Measurements from ENCODE around the gene PPP1R9B. TPM values are rescaled to one million over a fixed set of nuclear protein-coding genes. Genes with fewer than 3 reads are reported as not detected.

The PPP1R9B gene
- total RNA-seq, 1 donor from 2014 or later = 16.6 TPM

DNA sequence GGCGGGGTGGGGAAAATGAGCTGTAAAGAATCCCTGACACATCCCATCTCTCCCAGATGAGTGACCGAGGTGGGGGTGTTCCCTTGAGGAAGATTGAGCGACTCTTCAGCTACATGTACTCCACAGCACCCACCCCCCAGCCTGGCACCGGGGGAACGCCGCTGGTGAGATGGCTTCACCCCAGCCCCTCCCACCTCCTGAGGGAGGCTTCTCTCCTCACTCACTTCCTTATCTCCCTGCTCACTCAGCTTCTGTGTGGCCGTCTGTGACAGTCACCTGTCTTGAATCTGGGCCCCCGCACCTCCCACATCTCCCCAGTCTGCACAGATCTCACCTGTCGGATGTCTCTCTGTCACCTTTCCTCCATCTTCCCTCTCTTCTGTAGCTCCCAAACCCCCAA is 41.9 kb downstream of the PPP1R9B start:
- TF ChIP-seq, protein P1, sequence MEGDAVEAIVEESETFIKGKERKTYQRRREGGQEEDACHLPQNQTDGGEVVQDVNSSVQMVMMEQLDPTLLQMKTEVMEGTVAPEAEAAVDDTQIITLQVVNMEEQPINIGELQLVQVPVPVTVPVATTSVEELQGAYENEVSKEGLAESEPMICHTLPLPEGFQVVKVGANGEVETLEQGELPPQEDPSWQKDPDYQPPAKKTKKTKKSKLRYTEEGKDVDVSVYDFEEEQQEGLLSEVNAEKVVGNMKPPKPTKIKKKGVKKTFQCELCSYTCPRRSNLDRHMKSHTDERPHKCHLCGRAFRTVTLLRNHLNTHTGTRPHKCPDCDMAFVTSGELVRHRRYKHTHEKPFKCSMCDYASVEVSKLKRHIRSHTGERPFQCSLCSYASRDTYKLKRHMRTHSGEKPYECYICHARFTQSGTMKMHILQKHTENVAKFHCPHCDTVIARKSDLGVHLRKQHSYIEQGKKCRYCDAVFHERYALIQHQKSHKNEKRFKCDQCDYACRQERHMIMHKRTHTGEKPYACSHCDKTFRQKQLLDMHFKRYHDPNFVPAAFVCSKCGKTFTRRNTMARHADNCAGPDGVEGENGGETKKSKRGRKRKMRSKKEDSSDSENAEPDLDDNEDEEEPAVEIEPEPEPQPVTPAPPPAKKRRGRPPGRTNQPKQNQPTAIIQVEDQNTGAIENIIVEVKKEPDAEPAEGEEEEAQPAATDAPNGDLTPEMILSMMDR (IDR thresholded peaks at IDR 0.05; ENCODE audit: insufficient read depth, low read length, severe bottlenecking) = no peak
- no peak for FAIRE-seq
- no peak for DNase-seq (ENCODE audit: low read depth)
- Histone ChIP-seq H3K36me3 (ENCODE audit: control insufficient read depth, insufficient read depth, low read length) (peaks cover 1% of the 10 kb centered on the region), H3K27me3 (ENCODE audit: control insufficient read depth, insufficient read depth, low read length) (no peaks in the 10 kb centered on the region), H3K4me3 (ENCODE audit: low read depth, low read length) (no peak overlapping the region)

DNA sequence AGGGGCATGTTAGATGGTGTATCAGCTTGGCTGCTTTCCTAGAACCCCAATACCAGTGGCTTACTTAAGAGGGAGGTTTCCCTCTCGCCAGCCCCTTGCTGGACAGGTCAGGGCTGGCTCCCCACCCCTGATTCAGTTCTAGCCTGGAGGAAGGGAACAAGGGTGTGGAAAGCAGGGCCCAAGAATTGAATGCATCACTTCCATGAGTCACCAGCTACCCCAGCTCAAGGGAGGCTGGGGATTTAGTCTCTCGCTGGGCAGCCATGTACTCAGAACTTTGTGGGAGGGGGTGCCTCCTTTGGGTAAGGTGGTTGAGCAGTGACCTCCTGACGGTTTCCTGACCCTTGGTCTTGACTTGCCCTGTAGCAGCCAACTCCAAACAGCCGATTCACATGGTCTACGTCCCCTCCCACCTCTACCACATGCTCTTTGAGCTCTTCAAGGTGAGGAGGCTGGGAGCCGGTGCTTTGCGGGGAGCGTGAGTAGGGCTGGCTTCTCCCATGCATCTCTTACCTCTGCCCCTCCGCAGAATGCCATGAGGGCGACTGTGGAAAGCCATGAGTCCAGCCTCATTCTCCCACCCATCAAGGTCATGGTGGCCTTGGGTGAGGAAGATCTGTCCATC is 42.6 kb downstream of the PPP1R9B start:
- FAIRE-seq (peak; percentile 94), DNase-seq (ENCODE audit: low read depth) (peak; percentile 95)
- Histone ChIP-seq H3K27me3 (ENCODE audit: control insufficient read depth, insufficient read depth, low read length) (no peaks in the 10 kb centered on the region), H3K4me3 (ENCODE audit: low read depth, low read length) (no peak overlapping the region), H3K36me3 (ENCODE audit: control insufficient read depth, insufficient read depth, low read length) (peaks cover 1% of the 10 kb centered on the region)
- TF ChIP-seq, protein P1 (IDR thresholded peaks at IDR 0.05; ENCODE audit: insufficient read depth, low read length, severe bottlenecking) = no peak

DNA sequence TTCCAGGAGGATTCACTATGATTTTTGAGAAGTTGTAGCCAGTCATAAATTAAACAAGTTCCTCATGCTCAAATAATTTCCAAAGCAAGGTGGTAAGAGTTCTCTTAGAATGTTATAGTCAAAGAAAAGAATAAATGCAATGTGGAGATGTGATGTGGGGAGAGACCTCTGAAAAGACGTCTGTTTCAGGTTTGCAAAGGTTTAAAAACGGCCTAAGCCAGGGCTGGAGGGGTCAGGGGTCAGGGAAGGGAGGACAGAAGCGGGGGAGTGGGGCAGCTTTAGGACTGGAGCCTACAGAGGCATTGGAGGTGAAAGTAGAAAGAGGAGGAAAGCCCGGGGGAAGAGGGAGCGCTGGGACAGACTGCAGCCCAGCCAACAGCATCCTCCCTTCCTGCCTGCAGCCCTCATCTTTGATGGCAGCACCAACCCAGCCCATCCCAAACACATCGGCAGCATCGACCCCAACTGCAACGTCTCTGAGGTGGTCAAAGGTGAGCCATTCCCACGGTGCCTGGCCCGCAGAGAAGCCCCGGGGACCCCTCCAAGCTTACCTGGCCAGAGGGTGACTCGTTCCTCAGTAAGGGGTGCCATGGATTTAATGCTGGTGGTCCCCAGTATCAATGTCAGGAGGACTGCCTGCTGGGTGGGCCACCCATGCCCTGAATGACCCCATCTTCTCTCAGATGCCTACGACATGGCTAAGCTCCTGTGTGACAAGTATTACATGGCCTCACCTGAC is 43.9 kb downstream of the PPP1R9B start:
- FAIRE-seq = no peak

DNA sequence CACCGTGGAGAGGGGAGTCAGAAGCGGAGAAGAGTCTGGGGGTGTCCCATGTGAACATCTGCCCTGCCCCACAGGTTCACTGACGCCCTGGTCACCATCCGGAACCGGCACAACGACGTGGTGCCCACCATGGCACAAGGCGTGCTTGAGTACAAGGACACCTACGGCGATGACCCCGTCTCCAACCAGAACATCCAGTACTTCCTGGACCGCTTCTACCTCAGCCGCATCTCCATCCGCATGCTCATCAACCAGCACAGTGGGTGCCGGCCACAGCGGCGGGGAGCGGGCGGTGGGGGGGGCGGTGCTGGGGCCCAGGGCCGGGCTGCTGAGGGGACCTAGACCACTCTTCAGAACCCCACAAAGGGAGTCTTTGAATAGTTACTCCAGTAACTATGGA is 44.7 kb downstream of the PPP1R9B start:
- TF ChIP-seq, protein P1 (IDR thresholded peaks at IDR 0.05; ENCODE audit: insufficient read depth, low read length, severe bottlenecking) = no peak
- Histone ChIP-seq H3K4me3 (ENCODE audit: low read depth, low read length) (no peak overlapping the region), H3K36me3 (ENCODE audit: control insufficient read depth, insufficient read depth, low read length) (peaks cover 1% of the 10 kb centered on the region), H3K27me3 (ENCODE audit: control insufficient read depth, insufficient read depth, low read length) (no peaks in the 10 kb centered on the region)
- no peak for FAIRE-seq
- DNase-seq (ENCODE audit: low read depth) = no peak

More for the DNA sequence above, 43.9 kb downstream of the PPP1R9B start:
- Histone ChIP-seq H3K27me3 (ENCODE audit: control insufficient read depth, insufficient read depth, low read length) (no peaks in the 10 kb centered on the region), H3K36me3 (ENCODE audit: control insufficient read depth, insufficient read depth, low read length) (peaks cover 1% of the 10 kb centered on the region), H3K4me3 (ENCODE audit: low read depth, low read length) (no peak overlapping the region)
- no peak for DNase-seq (ENCODE audit: low read depth)
- TF ChIP-seq, protein P1 (IDR thresholded peaks at IDR 0.05; ENCODE audit: insufficient read depth, low read length, severe bottlenecking) = no peak

DNA sequence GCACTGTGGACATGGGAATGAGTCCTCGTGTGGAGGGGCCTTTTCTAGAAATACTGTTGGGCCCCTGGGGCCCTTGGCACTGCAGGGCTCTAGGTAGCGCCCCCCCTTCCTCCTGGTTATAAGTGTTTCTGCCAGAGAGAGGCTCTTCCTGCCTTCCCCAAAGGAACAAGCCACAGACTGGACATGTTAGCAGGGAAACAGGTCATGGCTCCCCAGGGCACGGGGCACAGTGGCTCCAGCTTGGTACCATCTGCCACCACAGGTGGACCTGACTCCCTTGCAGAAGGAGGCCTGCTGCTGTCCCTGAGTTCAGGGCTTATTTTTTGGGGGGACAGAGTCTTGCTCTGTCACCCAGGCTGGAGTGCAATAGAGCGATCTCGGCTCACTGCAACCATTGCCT is 46.5 kb downstream of the PPP1R9B start:
- TF ChIP-seq, protein P1 (IDR thresholded peaks at IDR 0.05; ENCODE audit: insufficient read depth, low read length, severe bottlenecking) = no peak
- Histone ChIP-seq H3K27me3 (ENCODE audit: control insufficient read depth, insufficient read depth, low read length) (no peaks in the 10 kb centered on the region), H3K4me3 (ENCODE audit: low read depth, low read length) (no peak overlapping the region), H3K36me3 (ENCODE audit: control insufficient read depth, insufficient read depth, low read length) (no peaks in the 10 kb centered on the region)
- FAIRE-seq = no peak
- DNase-seq (ENCODE audit: low read depth) = no peak

Measured in bronchial epithelial cell (primary cell).